Activated naive CD8-positive, alpha-beta T cell treated with anti-CD3 and anti-CD28 coated beads, Interleukin-2, amount 10 ng/mL, durations not matched to agents 7 days and 5 days (primary cell): ENCODE measurements around the gene SMCHD1. TPM values are rescaled to one million over a fixed set of nuclear protein-coding genes. Genes with fewer than 3 reads are reported as not detected.

Source experiments
- total RNA-seq, 2 experiments: library from RNA; stranded (reverse); gene quantifications; one replicate each; pipeline ENCODE4 v1.2.3, GENCODE V29; 2021

SMCHD1 gene
- total RNA-seq, 2 experiments from 2014 or later: 171 to 177 TPM

Other genes with a start within 250 kb of the SMCHD1 start
- gene METTL4, start 84.2 kb upstream of the SMCHD1 start, total RNA-seq: 10 to 100 TPM; 22.7 to 25.8 TPM
- gene NDC80, start 84.2 kb upstream of the SMCHD1 start, total RNA-seq: 10 to 100 TPM; 66.0 to 67.0 TPM
- gene EMILIN2, start 191.3 kb downstream of the SMCHD1 start, total RNA-seq: 10 to 100 TPM; 23.3 to 27.7 TPM